Dermis microvascular lymphatic vessel endothelial cell (primary cell): ENCODE results near the gene XPO4. TPM values are rescaled to one million over a fixed set of nuclear protein-coding genes. Genes with fewer than 3 reads are reported as not detected.

Experiments
- DNase-seq, 2 donors: peaks; one replicate each; pipeline versions ENCODE4 v3.0.0 to v3.0.0-alpha.2; 2010; ENCODE audit warnings: low read depth in 2 of 2
- total RNA-seq: library from RNA; depleted of rRNA; stranded (reverse); fragments of >200 nt; gene quantifications from 2 replicates; pipeline ENCODE4 v1.2.1, GENCODE V29; 2014

XPO4 gene
- total RNA-seq, 1 donor from 2014 or later: 21.3 TPM

DNA sequence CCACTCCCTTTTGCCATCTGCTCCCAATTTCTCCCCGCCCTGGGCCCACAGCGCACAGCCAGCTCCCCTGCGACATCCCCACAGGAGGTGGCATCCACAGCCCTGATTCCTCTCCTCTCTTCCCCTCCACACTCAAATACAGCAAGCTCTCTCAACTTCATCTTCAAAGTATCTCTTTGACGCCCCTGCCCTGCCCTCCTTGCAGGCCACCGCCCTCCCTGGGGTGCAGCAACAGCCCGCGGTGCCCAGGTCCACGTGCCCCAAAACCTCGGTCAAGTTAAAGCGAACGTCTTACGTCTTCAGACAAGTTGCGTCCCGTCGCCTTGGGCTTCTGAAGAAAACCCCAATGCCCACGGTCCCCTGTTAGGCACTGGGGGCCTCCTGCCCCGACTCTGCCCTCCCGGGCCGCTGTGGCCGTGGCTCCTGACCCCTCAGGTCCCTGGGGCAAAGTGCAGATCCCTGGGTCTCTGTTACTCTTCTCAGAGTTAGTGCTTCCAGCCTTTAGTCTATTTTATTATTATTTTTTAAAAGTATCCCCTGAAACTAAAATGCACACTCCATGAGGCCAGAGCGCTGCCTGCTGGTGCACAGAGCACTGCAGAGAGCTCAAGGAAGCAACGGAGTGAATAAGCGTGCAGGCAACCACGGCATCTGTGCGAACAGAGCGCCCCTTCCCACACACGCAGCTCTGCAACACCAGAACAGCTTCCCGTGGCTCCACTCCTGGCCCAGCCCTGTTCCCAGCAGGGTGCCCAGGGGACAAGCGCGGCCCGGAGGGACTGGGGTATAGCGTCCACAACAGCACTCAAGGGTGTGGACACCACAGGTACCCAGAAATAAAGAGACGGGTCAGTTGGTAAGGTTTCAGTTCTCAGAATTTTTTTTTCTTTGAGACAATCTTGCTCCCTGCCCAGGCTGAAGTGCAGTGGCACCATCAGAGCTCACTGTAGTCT, 172.6 kb downstream of the XPO4 start:
- DNase-seq: no peak

DNA sequence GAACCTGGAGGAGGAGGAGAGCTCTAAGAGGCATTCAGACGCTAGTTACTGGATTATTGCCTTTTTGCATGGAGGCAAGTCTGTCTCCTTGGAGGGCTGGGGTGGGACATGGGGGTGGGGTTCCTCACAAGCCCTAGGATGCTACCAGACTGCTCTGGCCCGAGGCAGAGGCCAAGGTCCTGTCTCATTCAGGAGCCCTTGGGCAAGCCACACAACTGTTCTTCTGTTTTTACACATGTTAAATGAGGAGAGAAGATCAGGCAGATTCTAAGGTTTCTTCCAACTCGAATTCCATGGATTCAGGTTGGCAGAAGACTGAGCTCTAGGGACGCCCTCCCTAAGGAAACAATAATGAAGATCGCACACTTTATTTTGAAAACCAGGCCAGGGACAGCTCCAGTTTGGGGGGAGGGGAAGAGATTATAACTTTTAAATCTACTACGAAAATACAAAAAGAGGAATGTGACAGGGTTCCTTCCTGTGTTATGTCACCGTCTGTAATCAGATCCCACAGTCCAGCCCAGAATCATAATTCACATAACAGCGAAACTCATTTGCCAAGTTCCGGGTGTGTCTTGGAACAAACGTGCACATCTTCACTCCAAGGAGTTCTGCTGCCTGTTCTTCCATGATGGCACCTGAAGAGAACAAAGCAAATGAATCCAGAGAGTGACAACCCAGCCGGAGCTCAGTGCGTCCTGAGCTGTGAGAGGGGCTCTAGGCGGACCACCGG, 173.8 kb downstream of the XPO4 start:
- peak; percentile 39 to 60 for DNase-seq

DNA sequence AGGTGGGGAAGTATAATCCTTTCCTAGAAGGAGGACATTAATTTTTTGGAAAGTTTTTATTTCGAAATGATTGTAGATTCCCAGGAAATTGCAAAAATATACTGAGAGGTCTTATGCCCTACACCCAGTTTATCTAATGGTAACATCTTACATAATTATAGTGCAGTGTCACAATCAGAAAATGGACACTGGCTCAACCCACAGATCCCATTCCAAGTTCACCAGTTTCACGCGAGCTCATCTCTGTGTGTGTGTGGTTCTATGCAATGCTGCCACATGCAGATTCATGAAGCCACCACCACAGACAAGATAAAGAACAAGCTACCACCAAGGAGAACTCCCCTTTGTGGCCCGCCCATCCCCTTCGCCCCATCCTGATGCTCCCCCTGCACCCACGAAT, 174.7 kb downstream of the XPO4 start:
- no peak for DNase-seq

Other genes starting within 250 kb of the XPO4 start
- 1.3 and 3.4 TPM in 2 replicates for gene IL17D, start 199.0 kb downstream of the XPO4 start, total RNA-seq
- gene EEF1AKMT1, start 128.8 kb downstream of the XPO4 start, total RNA-seq: 5.4 and 5.6 TPM in 2 replicates
- 17.5 and 30.3 TPM in 2 replicates for gene LATS2, start 158.8 kb upstream of the XPO4 start, total RNA-seq
- 24.0 and 29.9 TPM in 2 replicates for gene SAP18, start 237.4 kb upstream of the XPO4 start, total RNA-seq